ENCODE data around the gene MIB1. TPM values are rescaled to one million over a fixed set of nuclear protein-coding genes. Genes with fewer than 3 reads are reported as not detected.
A peak's percentile ranks its signal among the peaks of the same experiment; 100 is the strongest.

The MIB1 gene
- total RNA-seq (32.2 and 46.8 TPM in 2 replicates), polyA plus RNA-seq (8.9 and 12.8 TPM in 2 replicates)

GRCh38 chr18:21740538-21741311 lies at the start of gene MIB1:
Gene MIB1, plus strand, starts transcription at chr18:21740792. Its CDS starts 792 bp downstream, at chr18:21741584.
- H3K27ac ChIP-seq, result peak within 1 kb of the TSS; percentile 94
- H3K36me3 ChIP-seq, result no peaks in the 10 kb centered on the region
- peak within 1 kb of the TSS; percentile 74 for H3K4me3 ChIP-seq
- H3K9me3 ChIP-seq (ENCODE audit: low read depth), result no peaks in the 10 kb centered on the region
- no peaks in the 10 kb centered on the region for H3K27me3 ChIP-seq
- TF ChIP-seq CTCF (IDR thresholded peaks at IDR 0.05; ENCODE audit: low read depth, low read length), result no peak
- peaks cover 9% of the 10 kb centered on the region for H3K4me1 ChIP-seq (ENCODE audit: low read depth)
- peak; percentile 98 to 100 for DNase-seq (ENCODE audit: low read depth in 1 of 2, low spot score in 1 of 2)

- Histone ChIP-seq H3K27ac (no peak overlapping the region), H3K36me3 (no peaks in the 10 kb centered on the region), H3K9me3 (ENCODE audit: low read depth) (no peaks in the 10 kb centered on the region), H3K4me1 (ENCODE audit: low read depth) (no peaks in the 10 kb centered on the region), H3K27me3 (no peaks in the 10 kb centered on the region), H3K4me3 (no peak overlapping the region)
- no peak for DNase-seq (ENCODE audit: low read depth in 1 of 2, low spot score in 1 of 2)
- no peak for TF ChIP-seq CTCF (IDR thresholded peaks at IDR 0.05; ENCODE audit: low read depth, low read length)
Measured at GRCh38 chr18:21693322-21693721, 47.3 kb upstream of the MIB1 start.

GRCh38 chr18:21700528-21701075 lies 40.0 kb upstream of the MIB1 start:
- no peak for TF ChIP-seq CTCF (IDR thresholded peaks at IDR 0.05; ENCODE audit: low read depth, low read length)
- Histone ChIP-seq H3K9me3 (ENCODE audit: low read depth) (no peaks in the 10 kb centered on the region), H3K36me3 (no peaks in the 10 kb centered on the region), H3K27ac (no peak overlapping the region), H3K4me1 (ENCODE audit: low read depth) (no peaks in the 10 kb centered on the region), H3K4me3 (no peak overlapping the region), H3K27me3 (no peaks in the 10 kb centered on the region)
- DNase-seq (ENCODE audit: low read depth in 1 of 2, low spot score in 1 of 2), result no peak

- no peak overlapping the region for H3K4me3 ChIP-seq
- no peak for TF ChIP-seq CTCF (IDR thresholded peaks at IDR 0.05; ENCODE audit: low read depth, low read length)
- H3K36me3 ChIP-seq, result no peaks in the 10 kb centered on the region
Measured at GRCh38 chr18:21701621-21702020, 39.0 kb upstream of the MIB1 start.

GRCh38 chr18:21702602-21703001 lies 38.0 kb upstream of the MIB1 start:
- DNase-seq (ENCODE audit: low read depth in 1 of 2, low spot score in 1 of 2), result no peak
- TF ChIP-seq CTCF (IDR thresholded peaks at IDR 0.05; ENCODE audit: low read depth, low read length), result no peak
- Histone ChIP-seq H3K4me1 (ENCODE audit: low read depth) (no peaks in the 10 kb centered on the region), H3K9me3 (ENCODE audit: low read depth) (no peaks in the 10 kb centered on the region), H3K4me3 (no peak overlapping the region), H3K27ac (no peak overlapping the region), H3K36me3 (no peaks in the 10 kb centered on the region), H3K27me3 (no peaks in the 10 kb centered on the region)

More at GRCh38 chr18:21701621-21702020, 39.0 kb upstream of the MIB1 start:
- H3K27me3 ChIP-seq, result no peaks in the 10 kb centered on the region
- H3K27ac ChIP-seq, result no peak overlapping the region
- H3K9me3 ChIP-seq (ENCODE audit: low read depth), result no peaks in the 10 kb centered on the region
- no peaks in the 10 kb centered on the region for H3K4me1 ChIP-seq (ENCODE audit: low read depth)
- no peak for DNase-seq (ENCODE audit: low read depth in 1 of 2, low spot score in 1 of 2)

All from cardiac muscle cell (in vitro differentiated cells and primary cell).